Loucy (cell line): Measurements from ENCODE around the gene DYNLL1.

Source experiments
- H2AFZ ChIP-seq: fragments of 200-600 bp; sonication (generic); 2 replicates; pipeline ENCODE4 v1.6.0; 2016; ENCODE audit warnings: antibody characterized with exemption, mild to moderate bottlenecking, low read length, moderate library complexity
- H3F3A ChIP-seq: fragments of 200-600 bp; 2 replicates; pipeline ENCODE4 v1.6.0; 2016; ENCODE audit warnings: antibody characterized with exemption, low read depth, mild to moderate bottlenecking
- H3K27me3 ChIP-seq: fragments of 200-600 bp; sonication (generic); 2 replicates; pipeline ENCODE4 v1.6.1; 2014; ENCODE audit warnings: low read length, mild to moderate bottlenecking; ENCODE audit not compliant: insufficient read depth, poor library complexity, severe bottlenecking
- H3K36me3 ChIP-seq: fragments of 200-600 bp; sonication (generic); 2 replicates; pipeline ENCODE4 v1.6.1; 2016; ENCODE audit warnings: low read length; ENCODE audit not compliant: insufficient read depth
- H3K4me1 ChIP-seq: fragments of 200-600 bp; sonication (generic); 2 replicates; pipeline ENCODE4 v1.5.1; 2014; ENCODE audit warnings: low read length, mild to moderate bottlenecking; ENCODE audit not compliant: insufficient read depth, poor library complexity, severe bottlenecking
- H3K4me2 ChIP-seq: fragments of 200-600 bp; sonication (generic); 2 replicates; pipeline ENCODE4 v1.6.0; 2014; ENCODE audit warnings: antibody characterized with exemption, low read length, low read depth, mild to moderate bottlenecking; ENCODE audit not compliant: poor library complexity, severe bottlenecking
- H3K4me3 ChIP-seq: fragments of 200-600 bp; sonication (generic); 2 replicates; pipeline ENCODE4 v1.5.1; 2014; ENCODE audit warnings: low read length, mild to moderate bottlenecking, mixed read lengths; ENCODE audit not compliant: poor library complexity, severe bottlenecking
- H3K79me2 ChIP-seq: fragments of 200-600 bp; sonication (generic); 2 replicates; pipeline ENCODE4 v1.6.1; 2014; ENCODE audit warnings: low read length; ENCODE audit not compliant: insufficient read depth
- H3K9ac ChIP-seq: fragments of 200-600 bp; sonication (generic); 2 replicates; pipeline ENCODE4 v1.6.0; 2014; ENCODE audit warnings: mild to moderate bottlenecking, low read depth, low read length, moderate library complexity; ENCODE audit not compliant: poor library complexity, severe bottlenecking
- H3K9me2 ChIP-seq: fragments of 200-600 bp; sonication (generic); replicated peaks from 2 replicates; pipeline ENCODE4 v1.6.1; 2016; ENCODE audit warnings: low read depth, low read length, mixed read lengths
- H3K9me3 ChIP-seq: fragments of 200-600 bp; sonication (generic); 2 replicates; pipeline ENCODE4 v1.6.1; 2014; ENCODE audit warnings: mild to moderate bottlenecking, antibody characterized with exemption, low read length, low read depth; ENCODE audit not compliant: insufficient read depth
- H4K20me1 ChIP-seq: fragments of 200-600 bp; sonication (generic); 2 replicates; pipeline ENCODE4 v1.6.0; 2014; ENCODE audit warnings: antibody characterized with exemption, low read length, mild to moderate bottlenecking; ENCODE audit not compliant: insufficient read depth, poor library complexity, severe bottlenecking
- CTCF ChIP-seq: fragments of 200-600 bp; sonication (generic); conservative IDR thresholded peaks from 2 replicates; pipeline ENCODE4 v1.5.1; 2014; ENCODE audit warnings: mild to moderate bottlenecking, antibody characterized with exemption, low read length
- EZH2phosphoT487 ChIP-seq: fragments of 200-600 bp; IDR thresholded peaks from 2 replicates; pipeline ENCODE4 v1.6.1; 2018; ENCODE audit warnings: antibody characterized with exemption, mild to moderate bottlenecking, moderate library complexity, borderline replicate concordance

Gene DYNLL1

GRCh38 chr12:120534203-120534702 lies 38.3 kb downstream of the DYNLL1 start, which contains the start of gene RNF10:
RNF10 (plus strand) TSS chr12:120534356; CDS start chr12:120534812, 456 bp downstream.
- peak within 1 kb of the TSS; percentile 93 for H3K4me2 ChIP-seq
- peaks cover 51% of the 10 kb centered on the region for H3K79me2 ChIP-seq
- H3K9me3 ChIP-seq = no peaks in the 10 kb centered on the region
- no peaks in the 10 kb centered on the region for H3K36me3 ChIP-seq
- H3K27me3 ChIP-seq = no peaks in the 10 kb centered on the region
- peaks cover 46% of the 10 kb centered on the region for H4K20me1 ChIP-seq
- peak within 1 kb of the TSS; percentile 91 for H2AFZ ChIP-seq
- no peaks in the 10 kb centered on the region for H3F3A ChIP-seq
- no peaks in the 10 kb centered on the region for H3K9me2 ChIP-seq
- peak within 1 kb of the TSS; percentile 83 for H3K9ac ChIP-seq
- no peak for TF ChIP-seq CTCF
- no peak for TF ChIP-seq EZH2phosphoT487
- H3K4me3 ChIP-seq = peak within 1 kb of the TSS; percentile 88
- H3K4me1 ChIP-seq = peaks cover 46% of the 10 kb centered on the region

- Histone ChIP-seq H3K9me2 (no peaks in the 10 kb centered on the region), H3F3A (no peaks in the 10 kb centered on the region), H4K20me1 (peaks cover 53% of the 10 kb centered on the region), H3K27me3 (no peaks in the 10 kb centered on the region), H3K4me2 (peak overlapping the region; percentile 93), H3K4me3 (peak overlapping the region; percentile 88), H3K9me3 (no peaks in the 10 kb centered on the region), H3K9ac (peak overlapping the region; percentile 83), H3K4me1 (peaks cover 46% of the 10 kb centered on the region), H3K36me3 (no peaks in the 10 kb centered on the region), H3K79me2 (peaks cover 59% of the 10 kb centered on the region), H2AFZ (peak overlapping the region; percentile 91)
- TF ChIP-seq EZH2phosphoT487 (no peak), CTCF (0 out of 2 replicates have a peak, but pooled peaks have one; percentile 24)
These were observed 39.1 kb downstream of the DYNLL1 start for GRCh38 chr12:120534703-120535655.

GRCh38 chr12:120536064-120536791 lies 40.3 kb downstream of the DYNLL1 start:
- Histone ChIP-seq H3K79me2 (peaks cover 71% of the 10 kb centered on the region), H3K9ac (peak overlapping the region; percentile 83), H3K36me3 (peaks cover 3% of the 10 kb centered on the region; the same call in 1 of the 2 replicates), H3F3A (no peaks in the 10 kb centered on the region), H3K4me1 (peaks cover 51% of the 10 kb centered on the region), H3K4me2 (peak overlapping the region; percentile 93), H3K27me3 (no peaks in the 10 kb centered on the region), H3K4me3 (peak overlapping the region; percentile 88), H3K9me3 (no peaks in the 10 kb centered on the region), H2AFZ (no peak overlapping the region), H4K20me1 (peaks cover 65% of the 10 kb centered on the region), H3K9me2 (no peaks in the 10 kb centered on the region)
- TF ChIP-seq CTCF = no peak
- no peak for TF ChIP-seq EZH2phosphoT487
